Fibroblast of villous mesenchyme (primary cell): ENCODE measurements around the gene ZNF724. TPM values are rescaled to one million over a fixed set of nuclear protein-coding genes. Genes with fewer than 3 reads are reported as not detected.
A peak's percentile ranks its signal among the peaks of the same experiment; 100 is the strongest.
"Not testable (repeated sequence)": the region's sequence is repeated elsewhere in the genome, so short reads cannot be mapped to it uniquely, and the experiment has no call there.

Experiments
- DNase-seq: peaks from one replicate; pipeline ENCODE4 v3.0.0-alpha.2; 2010; ENCODE audit warnings: low read depth
- H3K4me3 ChIP-seq: 2 replicates; pipeline ENCODE4 v1.5.1; 2011; ENCODE audit warnings: low read depth, mild to moderate bottlenecking, low read length
- CTCF ChIP-seq: IDR thresholded peaks from 2 replicates; pipeline ENCODE4 v1.5.1; 2012; ENCODE audit warnings: low read depth, mild to moderate bottlenecking, low read length; ENCODE audit not compliant: insufficient read depth
- total RNA-seq: library from RNA; depleted of rRNA; stranded (reverse); fragments of >200 nt; gene quantifications from 2 replicates; pipeline ENCODE4 v1.2.3, GENCODE V29; 2012

Gene ZNF724
- total RNA-seq, 1 donor = 5.6 TPM

DNA sequence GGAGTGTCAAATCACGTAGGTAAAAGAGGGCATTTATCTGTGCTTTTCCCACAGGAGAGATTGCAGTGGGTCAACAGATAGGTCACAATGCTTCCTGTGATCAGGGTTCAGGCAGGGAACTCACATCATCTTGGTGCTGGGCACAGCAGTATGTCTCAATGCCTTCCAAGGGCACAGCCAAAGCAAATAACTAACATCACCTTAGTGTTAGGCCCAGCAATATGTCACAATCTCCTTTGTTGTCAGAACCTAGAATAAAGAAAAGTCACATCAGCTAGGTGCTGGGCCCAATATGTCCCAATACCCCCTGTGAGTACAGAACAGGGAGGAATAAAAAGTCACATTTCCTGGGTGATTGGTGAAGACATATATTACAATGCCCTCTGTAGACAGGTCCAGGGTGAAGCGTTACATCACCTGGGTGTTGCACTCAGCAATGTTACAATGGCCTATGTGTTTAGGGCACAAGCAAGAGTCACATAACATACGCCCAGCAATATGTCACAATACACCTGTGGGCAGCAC, 11.4 kb upstream of the ZNF724 start:
- no peak for TF ChIP-seq CTCF
- no peak overlapping the region for H3K4me3 ChIP-seq
- no peak for DNase-seq

- H3K4me3 ChIP-seq = no peak overlapping the region
- TF ChIP-seq CTCF = no peak
- no peak for DNase-seq
Observed at GRCh38 chr19:23260956-23261355, 10.8 kb upstream of the ZNF724 start.

DNA sequence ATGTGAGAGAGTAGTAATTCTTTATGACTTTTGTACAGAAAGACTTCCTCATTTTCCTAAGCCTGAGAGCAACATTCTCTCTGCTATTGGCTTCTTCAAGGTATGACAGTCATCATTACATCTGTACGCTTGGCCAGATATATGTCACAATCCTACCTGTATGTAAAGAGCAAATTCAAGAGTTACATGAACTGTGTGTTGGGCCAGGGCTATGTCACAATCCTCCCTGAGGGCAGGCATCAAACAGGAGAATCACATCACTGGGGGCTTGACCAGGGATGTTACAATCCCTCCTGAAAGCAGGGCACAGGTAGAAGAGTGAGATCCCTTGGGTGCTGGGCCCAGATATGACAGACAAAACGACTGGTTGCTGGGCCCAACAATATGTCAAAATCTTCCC, 9.8 kb upstream of the ZNF724 start:
- TF ChIP-seq CTCF = no peak
- no peak for DNase-seq
- H3K4me3 ChIP-seq = no peak overlapping the region

GRCh38 chr19:23255700-23256099, 5.5 kb upstream of the ZNF724 start:
- H3K4me3 ChIP-seq = no peak overlapping the region
- DNase-seq = no peak
- TF ChIP-seq CTCF = no peak

- DNase-seq = peak; percentile 30
- TF ChIP-seq CTCF = no peak
- H3K4me3 ChIP-seq = no peak overlapping the region
Observed at GRCh38 chr19:23254141-23254910, 4.1 kb upstream of the ZNF724 start.

DNA sequence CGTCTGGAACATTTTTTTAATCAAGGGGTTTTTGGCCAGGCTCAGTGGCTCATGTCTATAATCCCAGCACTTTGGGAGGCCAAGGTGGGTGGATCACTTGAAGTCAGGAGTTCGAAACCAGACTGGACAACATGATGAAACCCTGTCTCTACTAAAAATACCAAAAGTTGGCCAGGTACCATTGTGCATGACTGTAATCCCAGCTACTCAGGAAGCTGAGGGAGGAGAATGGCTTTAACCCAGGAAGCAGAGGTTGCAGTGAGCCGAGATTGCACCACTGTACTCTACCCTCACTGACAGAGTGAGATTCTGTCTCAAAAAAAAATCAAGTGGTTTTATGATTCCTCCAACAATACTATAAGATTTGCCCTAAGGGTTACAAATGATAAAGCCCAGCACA, 3.1 kb upstream of the ZNF724 start:
- not testable (repeated sequence) for DNase-seq, H3K4me3 ChIP-seq

DNA sequence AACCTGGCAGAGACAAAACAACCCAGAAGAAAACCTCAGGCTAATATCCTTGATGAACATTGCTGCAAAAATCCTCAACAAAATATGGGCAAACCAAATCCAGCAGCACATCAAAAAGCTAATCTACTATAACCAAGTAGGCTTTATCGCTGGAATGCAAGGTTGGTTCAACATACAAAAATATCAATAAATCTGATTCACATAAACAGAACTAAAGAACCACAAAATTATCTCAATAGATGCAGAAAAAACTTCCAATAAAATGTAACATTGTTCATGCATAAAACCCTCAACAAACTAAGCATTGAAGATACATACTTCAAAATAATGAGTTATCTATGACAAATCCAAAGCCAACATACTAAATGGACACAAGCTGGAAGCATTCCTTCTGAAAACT, 8.8 kb downstream of the ZNF724 start:
- no peak for TF ChIP-seq CTCF
- no peak overlapping the region for H3K4me3 ChIP-seq
- DNase-seq = no peak
